GM12878 (cell line): Measurements from ENCODE around the gene NLGN1. TPM values are rescaled to one million over a fixed set of nuclear protein-coding genes. Genes with fewer than 3 reads are reported as not detected.

Experiments used
- ATAC-seq: fragments of 200-7000 bp; cut with Tn5 transposase; 3 replicates; pipeline ENCODE4 v1.9.1; 2020; ENCODE audit warnings: mild to moderate bottlenecking, moderate library complexity
- BruUV-seq: library from RNA; stranded (reverse); fragments of 400-500 nt; replicated peaks from 2 replicates; lab custom pipeline; 2021; lab: Mats Ljungman, UMichigan
- CTCF ChIA-PET: fragments of 300-600 bp; sonication (Branson Sonifier 250); formaldehyde crosslinking; extraction: SDS; loops from one replicate; lab custom pipeline; 2021; ENCODE audit warnings: inconsistent platforms; lab: Yijun Ruan, JAX
- POLR2A ChIA-PET: fragments of 350-600 bp; formaldehyde crosslinking; extraction: SDS; loops from one replicate; lab custom pipeline; 2021; ENCODE audit warnings: inconsistent platforms; lab: Charles Lee
- RAD21 ChIA-PET: fragments of 300-600 bp; sonication (Branson Sonifier 250); formaldehyde crosslinking; loops from one replicate; lab custom pipeline; 2023; ENCODE audit warnings: antibody characterized with exemption; ENCODE audit not compliant: unreplicated experiment; lab: Charles Lee
- SMC1A ChIA-PET: fragments of 300-600 bp; sonication (Branson Sonifier 250); formaldehyde crosslinking; loops from one replicate; lab custom pipeline; 2023; ENCODE audit not compliant: unreplicated experiment, uncharacterized antibody; lab: Charles Lee
- DNase-seq: peaks from one replicate; pipeline ENCODE4 v3.0.0-alpha.2; 2011; ENCODE audit warnings: low read depth, low spot score
- FAIRE-seq: peaks from 3 replicates; lab custom pipeline; 2011; peaks lifted over from hg19 to GRCh38; lab: Jason Lieb, UNC
- H2AFZ ChIP-seq: 2 replicates; pipeline ENCODE4 v1.6.0; 2011; ENCODE audit warnings: low read depth, low read length, control low read depth; ENCODE audit not compliant: control insufficient read depth
- H3K27ac ChIP-seq: 2 replicates; pipeline ENCODE4 v1.5.1; 2011; ENCODE audit warnings: control low read depth; ENCODE audit not compliant: control insufficient read depth, insufficient read depth
- H3K27me3 ChIP-seq, 2 experiments: replicated peaks in 1 of 2; 2 replicates each; pipeline versions ENCODE4 v1.6.0 to v1.6.1; 2011; ENCODE audit warnings: low read length in 1 of 2; ENCODE audit not compliant: control insufficient read depth in 2 of 2, insufficient read depth in 2 of 2
- H3K36me3 ChIP-seq, 2 experiments: 2 replicates each; pipeline ENCODE4 v1.5.1; 2011; ENCODE audit warnings: low read length in 1 of 2; ENCODE audit not compliant: control insufficient read depth in 2 of 2, insufficient read depth in 2 of 2
- H3K4me1 ChIP-seq: 2 replicates; pipeline ENCODE4 v1.6.1; 2011; ENCODE audit warnings: mild to moderate bottlenecking, low read length, moderate library complexity, mixed read lengths; ENCODE audit not compliant: control insufficient read depth, insufficient read depth
- H3K4me2 ChIP-seq: 2 replicates; pipeline ENCODE4 v1.6.0; 2011; ENCODE audit warnings: control low read depth; ENCODE audit not compliant: control insufficient read depth, insufficient read depth
- H3K4me3 ChIP-seq: fragments of 200-600 bp; sonication (generic); 2 replicates; pipeline ENCODE4 v1.5.1; 2016
- H3K79me2 ChIP-seq: 2 replicates; pipeline ENCODE4 v1.6.0; 2011; ENCODE audit warnings: low read length; ENCODE audit not compliant: control insufficient read depth, insufficient read depth
- H3K9ac ChIP-seq: 2 replicates; pipeline ENCODE4 v1.8.0; 2011; ENCODE audit warnings: low read length, control low read depth, mixed read lengths; ENCODE audit not compliant: control insufficient read depth, insufficient read depth
- H3K9me3 ChIP-seq: replicated peaks from 3 replicates; pipeline ENCODE4 v1.5.1; 2011; ENCODE audit warnings: mild to moderate bottlenecking, low read length; ENCODE audit not compliant: control insufficient read depth, insufficient read depth
- H4K20me1 ChIP-seq: 2 replicates; pipeline ENCODE4 v1.6.0; 2011; ENCODE audit not compliant: control insufficient read depth, insufficient read depth
- ASH2L ChIP-seq: fragments of 300-600, 200-600 bp; sonication (generic); IDR thresholded peaks from 2 replicates; pipeline ENCODE4 v1.6.1; 2017; ENCODE audit warnings: low read depth, mild to moderate bottlenecking, borderline replicate concordance
- BACH1 ChIP-seq: fragments of 450-650 bp; IDR thresholded peaks from 2 replicates; pipeline ENCODE4 v1.6.1; 2017; ENCODE audit warnings: mild to moderate bottlenecking, borderline replicate concordance
- CREM ChIP-seq: IDR thresholded peaks from 2 replicates; pipeline ENCODE4 v1.6.1; 2014; ENCODE audit warnings: antibody characterized with exemption, low read depth
- CTCF ChIP-seq, 3 experiments: IDR thresholded peaks in 2 of 3; conservative IDR thresholded peaks in 1 of 3; 2 replicates each; pipeline ENCODE4 v1.5.1; 2011; ENCODE audit warnings: low read depth in 3 of 3, low read length in 3 of 3, mild to moderate bottlenecking in 3 of 3, control low read depth in 2 of 3, moderate library complexity in 2 of 3, inconsistent platforms in 1 of 3, mixed read lengths in 1 of 3; ENCODE audit not compliant: control insufficient read depth in 2 of 3, insufficient read depth in 1 of 3; ENCODE audit errors: extremely low read depth in 1 of 3
- JUNB ChIP-seq: IDR thresholded peaks from 2 replicates; pipeline ENCODE4 v1.6.1; 2016; ENCODE audit warnings: antibody characterized with exemption, mild to moderate bottlenecking
- MTA3 ChIP-seq: IDR thresholded peaks from 2 replicates; pipeline ENCODE4 v1.6.1; 2012; ENCODE audit warnings: low read length, inconsistent platforms, borderline replicate concordance
- PBX3 ChIP-seq: IDR thresholded peaks from 2 replicates; pipeline ENCODE4 v1.6.1; 2011; ENCODE audit warnings: mild to moderate bottlenecking, low read depth, low read length, moderate library complexity; ENCODE audit not compliant: insufficient replicate concordance
- PML ChIP-seq: IDR thresholded peaks from 2 replicates; pipeline ENCODE4 v1.6.1; 2012; ENCODE audit warnings: low read length, inconsistent platforms
- POLR2AphosphoS2 ChIP-seq: IDR thresholded peaks from 2 replicates; pipeline ENCODE4 v1.6.1; 2011; ENCODE audit warnings: low read depth, mild to moderate bottlenecking, low read length, improper control_type of control experiment, moderate library complexity
- RELA ChIP-seq: fragments of 450-650 bp; IDR thresholded peaks from 2 replicates; pipeline ENCODE4 v1.8.0; 2014; ENCODE audit warnings: borderline replicate concordance; ENCODE audit not compliant: partially characterized antibody
- RFX5 ChIP-seq: IDR thresholded peaks from 2 replicates; pipeline ENCODE4 v1.6.1; 2011; ENCODE audit warnings: low read depth, low read length, improper control_type of control experiment
- RUNX3 ChIP-seq: IDR thresholded peaks from 2 replicates; pipeline ENCODE4 v1.6.1; 2012; ENCODE audit warnings: low read length, inconsistent platforms
- SREBF2 ChIP-seq: IDR thresholded peaks from 2 replicates; pipeline ENCODE4 v1.6.1; 2012; ENCODE audit warnings: mild to moderate bottlenecking, low read length
- TAF1 ChIP-seq: IDR thresholded peaks from 2 replicates; pipeline ENCODE4 v1.6.1; 2011; ENCODE audit warnings: mild to moderate bottlenecking, low read depth, low read length, borderline replicate concordance
- TCF12 ChIP-seq: IDR thresholded peaks from 2 replicates; pipeline ENCODE4 v1.6.1; 2011; ENCODE audit warnings: low read depth, mild to moderate bottlenecking, low read length
- ZNF384 ChIP-seq: IDR thresholded peaks from 2 replicates; pipeline ENCODE4 v1.6.1; 2012; ENCODE audit warnings: low read depth, mild to moderate bottlenecking, low read length, improper control_type of control experiment, borderline replicate concordance
- WGBS: methylation state at CpG from one replicate; pipeline ENCODE4 v1.1.6; 2016; ENCODE audit warnings: low lambda C conversion rate; ENCODE audit not compliant: insufficient replicate concordance, insufficient coverage; ENCODE audit errors: missing lambda C conversion rate; 5-methylcytosine and 5-hydroxymethylcytosine counted together
- in situ Hi-C: fragments of 300-500 bp; cut with MboI; formaldehyde crosslinking; loops from 9 replicates; pipeline ENCODE4 v1.14.3; 2018; ENCODE audit warnings: mixed read lengths
- intact Hi-C: fragments of 100-400 bp; cut with micrococcal nuclease; formaldehyde crosslinking; loops from one replicate; pipeline ENCODE4 v1.14.2; 2022; ENCODE audit not compliant: unreplicated experiment
- polyA plus RNA-seq, 11 experiments: library from polyadenylated mRNA; depleted of rRNA in 4 of 11; unstranded in 6 of 11; stranded (reverse) in 5 of 11; fragments of >200 nt; fragmentation: Nextera tagmentation in 4 of 11; fragmentation: Illumina TruSeq in 1 of 11; extraction: Ambion mirVana in 4 of 11; extraction: Trizol in 1 of 11; gene quantifications; 1 replicate in 1 of 11; 2 replicates in 10 of 11; pipeline versions ENCODE4 v1.2.1 to v1.2.3, GENCODE V29; 2011 to 2016; ENCODE audit warnings: inconsistent platforms in 2 of 11, missing spikeins in 2 of 11, low read depth in 1 of 11
- total RNA-seq, 4 experiments: library from RNA; depleted of rRNA in 3 of 4; stranded (reverse); fragments of >200 nt in 3 of 4; fragmentation: Illumina TruSeq in 1 of 4; extraction: Trizol in 1 of 4; gene quantifications; 2 replicates each; pipeline versions ENCODE4 v1.2.1 to v1.2.3, GENCODE V29; 2013 to 2021

NLGN1 gene
- total and polyA plus RNA-seq, 10 of the 15 experiments (the other 5 are each of a cell fraction or from before 2014, with no cell fraction given), result not detected

GRCh38 chr3:174247687-174248152, 850.2 kb downstream of the NLGN1 start (continued):
- no peak for TF ChIP-seq PBX3
- TF ChIP-seq CTCF (IDR thresholded peaks at IDR 0.05 in 2 of 3, conservative IDR thresholded peaks at IDR 0.05 in 1 of 3; ENCODE audit: control insufficient read depth in 2 of 3, extremely low read depth in 1 of 3, insufficient read depth in 1 of 3, low read depth in 3 of 3, low read length in 3 of 3), result no peak
- TF ChIP-seq TAF1, result no peak
- TF ChIP-seq RUNX3, result no peak
- TF ChIP-seq JUNB, result no peak
- no peak for TF ChIP-seq ASH2L
- TF ChIP-seq PML, result no peak

- FAIRE-seq, result no peak
Measured at GRCh38 chr3:174251681-174252080, 854.1 kb downstream of the NLGN1 start.

More at GRCh38 chr3:174251681-174252080, 854.1 kb downstream of the NLGN1 start:
- no peak overlapping the region for H3K9ac ChIP-seq
- BruUV-seq, result no TSS peak
- no peaks in the 10 kb centered on the region for H3K36me3 ChIP-seq
- H3K27me3 ChIP-seq, result no peaks in the 10 kb centered on the region
- SMC1A ChIA-PET, result no interaction called here
- H3K9me3 ChIP-seq, result no peaks in the 10 kb centered on the region
- ATAC-seq, result no peak
- CTCF ChIA-PET, result no interaction called here
- RAD21 ChIA-PET, result no interaction called here
- H3K4me2 ChIP-seq, result no peak overlapping the region
- in situ Hi-C loops (no loop called here), intact Hi-C loops (no loop called here)
- TF ChIP-seq RFX5 (no peak), CREM (no peak), BACH1 (no peak), TCF12 (no peak), ZNF384 (no peak), POLR2AphosphoS2 (no peak), RELA (no peak), MTA3 (no peak), SREBF2 (no peak)
- POLR2A ChIA-PET, result interaction anchor here (1.0 kb wide), 1 partner anchor 49 kb away, joined by 3 read pairs; no protein-coding TSS in a partner anchor
- no peaks in the 10 kb centered on the region for H3K4me1 ChIP-seq
- no peaks in the 10 kb centered on the region for H4K20me1 ChIP-seq
- H2AFZ ChIP-seq, result no peak overlapping the region
- no peaks in the 10 kb centered on the region for H3K79me2 ChIP-seq
- DNase-seq, result no peak
- no peak overlapping the region for H3K27ac ChIP-seq
- 0% methylated on average over 1 of the region's 1 CpG for WGBS
- no peak overlapping the region for H3K4me3 ChIP-seq
